ENCODE data around the gene ARHGAP28.

Gene ARHGAP28

GRCh38 chr18:6719098-6719846, 10.2 kb upstream of the ARHGAP28 start:
- H3K4me3 ChIP-seq (replicated peaks; ENCODE audit: insufficient read depth, low read length): no peak overlapping the region
- H3K27me3 ChIP-seq (ENCODE audit: insufficient read depth, poor library complexity, severe bottlenecking): peaks cover 2% of the 10 kb centered on the region
- no peak overlapping the region for H3K27ac ChIP-seq (replicated peaks)
- no peak for DNase-seq (ENCODE audit: low read depth in 1 of 2, low spot score in 1 of 2)
- TF ChIP-seq POLR2AphosphoS5 (IDR thresholded peaks at IDR 0.05; ENCODE audit: low read depth): no peak

- TF ChIP-seq POLR2AphosphoS5 (IDR thresholded peaks at IDR 0.05; ENCODE audit: low read depth) (no peak), CTCF (IDR thresholded peaks at IDR 0.05; ENCODE audit: insufficient read depth, low read length) (no peak), SPI1 (IDR thresholded peaks at IDR 0.05; ENCODE audit: borderline replicate concordance, low read depth) (no peak), GABPA (IDR thresholded peaks at IDR 0.05; ENCODE audit: low read depth) (no peak), REST (IDR thresholded peaks at IDR 0.05; ENCODE audit: insufficient replicate concordance, low read depth) (no peak)
- Histone ChIP-seq H3K27ac (replicated peaks) (no peak overlapping the region), H3K27me3 (ENCODE audit: insufficient read depth, poor library complexity, severe bottlenecking) (peaks cover 2% of the 10 kb centered on the region), H3K4me3 (replicated peaks; ENCODE audit: insufficient read depth, low read length) (no peak overlapping the region)
- DNase-seq (ENCODE audit: low read depth in 1 of 2, low spot score in 1 of 2): no peak
Observed at GRCh38 chr18:6719910-6720683, 9.4 kb upstream of the ARHGAP28 start.

GRCh38 chr18:6721755-6722154, 7.8 kb upstream of the ARHGAP28 start:
- peaks cover 2% of the 10 kb centered on the region for H3K27me3 ChIP-seq (ENCODE audit: insufficient read depth, poor library complexity, severe bottlenecking)
- DNase-seq (ENCODE audit: low read depth in 1 of 2, low spot score in 1 of 2): no peak
- TF ChIP-seq CTCF (IDR thresholded peaks at IDR 0.05; ENCODE audit: insufficient read depth, low read length) (no peak), SPI1 (IDR thresholded peaks at IDR 0.05; ENCODE audit: borderline replicate concordance, low read depth) (no peak), REST (IDR thresholded peaks at IDR 0.05; ENCODE audit: insufficient replicate concordance, low read depth) (no peak), POLR2AphosphoS5 (IDR thresholded peaks at IDR 0.05; ENCODE audit: low read depth) (no peak), GABPA (IDR thresholded peaks at IDR 0.05; ENCODE audit: low read depth) (no peak)
- no peak overlapping the region for H3K4me3 ChIP-seq (replicated peaks; ENCODE audit: insufficient read depth, low read length)
- H3K27ac ChIP-seq (replicated peaks): no peak overlapping the region

- Histone ChIP-seq H3K27ac (replicated peaks) (no peak overlapping the region), H3K4me3 (replicated peaks; ENCODE audit: insufficient read depth, low read length) (no peak overlapping the region), H3K27me3 (ENCODE audit: insufficient read depth, poor library complexity, severe bottlenecking) (peaks cover 2% of the 10 kb centered on the region)
- no peak for DNase-seq (ENCODE audit: low read depth in 1 of 2, low spot score in 1 of 2)
- TF ChIP-seq POLR2AphosphoS5 (IDR thresholded peaks at IDR 0.05; ENCODE audit: low read depth) (no peak), GABPA (IDR thresholded peaks at IDR 0.05; ENCODE audit: low read depth) (no peak), CTCF (IDR thresholded peaks at IDR 0.05; ENCODE audit: insufficient read depth, low read length) (no peak), SPI1 (IDR thresholded peaks at IDR 0.05; ENCODE audit: borderline replicate concordance, low read depth) (no peak), REST (IDR thresholded peaks at IDR 0.05; ENCODE audit: insufficient replicate concordance, low read depth) (no peak)
Observed at GRCh38 chr18:6722690-6723089, 6.8 kb upstream of the ARHGAP28 start.
